HEK293 (cell line): ENCODE data around the gene CNTNAP5.

Source experiments
- CTCF ChIA-PET: fragments of 350-600 bp; formaldehyde crosslinking; extraction: SDS; loops from one replicate; lab custom pipeline; 2021; ENCODE audit warnings: antibody characterized with exemption; lab: Yijun Ruan, JAX
- POLR2A ChIA-PET: fragments of 300-600 bp; formaldehyde crosslinking; extraction: SDS; loops from one replicate; lab custom pipeline; 2020; ENCODE audit warnings: antibody characterized with exemption, inconsistent platforms; lab: Yijun Ruan, JAX
- H3K27ac ChIP-seq: fragments of 200-500 bp; sonication (Bioruptor generic); 2 replicates; pipeline ENCODE4 v1.5.1; 2014; ENCODE audit warnings: low read depth, low read length, control low read depth, inconsistent platforms; ENCODE audit errors: extremely low read depth
- H3K36me3 ChIP-seq, 2 experiments: fragments of 200-500 bp in 1 of 2; sonication (Bioruptor generic) in 1 of 2; 1 replicate in 1 of 2; 2 replicates in 1 of 2; pipeline ENCODE4 v1.5.1; 2014 to 2017; ENCODE audit warnings: inconsistent platforms in 2 of 2, low read length in 2 of 2; ENCODE audit not compliant: control insufficient read depth in 2 of 2, insufficient read depth in 1 of 2
- H3K4me1 ChIP-seq: fragments of 200-500 bp; sonication (Bioruptor generic); 2 replicates; pipeline ENCODE4 v1.5.1; 2014; ENCODE audit warnings: mild to moderate bottlenecking, low read length, inconsistent platforms; ENCODE audit not compliant: control insufficient read depth, insufficient read depth
- H3K4me3 ChIP-seq: 2 replicates; pipeline ENCODE4 v1.5.1; 2011; ENCODE audit warnings: low read depth, mild to moderate bottlenecking, control low read depth, low read length, moderate library complexity
- H3K9me3 ChIP-seq: fragments of 200-500 bp; sonication (Bioruptor generic); 2 replicates; pipeline ENCODE4 v1.5.1; 2014; ENCODE audit warnings: low read depth, low read length, inconsistent platforms; ENCODE audit not compliant: control insufficient read depth, insufficient read depth
- CTCF ChIP-seq: fragments of 450-650 bp; formaldehyde crosslinking; IDR thresholded peaks from 2 replicates; pipeline ENCODE4 v1.5.1; 2016; ENCODE audit warnings: missing biosample characterization, missing genetic modification characterization
- GFI1B ChIP-seq: fragments of 450-650 bp; formaldehyde crosslinking; IDR thresholded peaks from 2 replicates; pipeline ENCODE4 v1.5.1; 2016; ENCODE audit warnings: missing biosample characterization, missing genetic modification characterization
- GLI4 ChIP-seq: fragments of 450-650 bp; formaldehyde crosslinking; IDR thresholded peaks from 2 replicates; pipeline ENCODE4 v1.5.1; 2016; ENCODE audit warnings: missing biosample characterization, missing genetic modification characterization
- HOXD13 ChIP-seq: sonication (generic); formaldehyde crosslinking; IDR thresholded peaks from 2 replicates; pipeline ENCODE4 v1.8.0; 2022; ENCODE audit warnings: missing genetic modification reagents, borderline replicate concordance
- KLF7 ChIP-seq: fragments of 450-650 bp; formaldehyde crosslinking; IDR thresholded peaks from 2 replicates; pipeline ENCODE4 v1.5.1; 2016; ENCODE audit warnings: missing biosample characterization, missing genetic modification characterization, borderline replicate concordance
- OVOL3 ChIP-seq: fragments of 450-650 bp; formaldehyde crosslinking; IDR thresholded peaks from 2 replicates; pipeline ENCODE4 v1.5.1; 2016; ENCODE audit warnings: missing biosample characterization, missing genetic modification characterization
- ZNF138 ChIP-seq: fragments of 450-650 bp; formaldehyde crosslinking; IDR thresholded peaks from 2 replicates; pipeline ENCODE4 v1.5.1; 2016; ENCODE audit warnings: missing biosample characterization, missing genetic modification characterization, borderline replicate concordance
- ZNF214 ChIP-seq: fragments of 450-650 bp; formaldehyde crosslinking; IDR thresholded peaks from 2 replicates; pipeline ENCODE4 v1.5.1; 2017; ENCODE audit warnings: missing biosample characterization, mild to moderate bottlenecking, missing genetic modification characterization, borderline replicate concordance
- ZNF248 ChIP-seq: fragments of 450-650 bp; formaldehyde crosslinking; IDR thresholded peaks from 2 replicates; pipeline ENCODE4 v1.5.1; 2017; ENCODE audit warnings: missing biosample characterization, missing genetic modification characterization
- ZNF311 ChIP-seq: fragments of 450-650 bp; formaldehyde crosslinking; IDR thresholded peaks from 2 replicates; pipeline ENCODE4 v1.5.1; 2017; ENCODE audit warnings: missing biosample characterization, missing genetic modification characterization, borderline replicate concordance
- ZNF324 ChIP-seq: fragments of 450-650 bp; formaldehyde crosslinking; IDR thresholded peaks from 2 replicates; pipeline ENCODE4 v1.5.1; 2016; ENCODE audit warnings: missing biosample characterization, missing genetic modification characterization
- ZNF394 ChIP-seq: fragments of 450-650 bp; formaldehyde crosslinking; IDR thresholded peaks from 2 replicates; pipeline ENCODE4 v1.5.1; 2016; ENCODE audit warnings: missing biosample characterization, missing genetic modification characterization, mild to moderate bottlenecking, moderate library complexity, borderline replicate concordance
- ZNF639 ChIP-seq: fragments of 450-650 bp; formaldehyde crosslinking; IDR thresholded peaks from 2 replicates; pipeline ENCODE4 v1.5.1; 2016; ENCODE audit warnings: missing biosample characterization, missing genetic modification characterization
- ZNF654 ChIP-seq: fragments of 450-650 bp; formaldehyde crosslinking; IDR thresholded peaks from 2 replicates; pipeline ENCODE4 v1.5.1; 2016; ENCODE audit warnings: low read depth, missing biosample characterization, missing genetic modification characterization
- ZNF658 ChIP-seq: fragments of 450-650 bp; formaldehyde crosslinking; IDR thresholded peaks from 2 replicates; pipeline ENCODE4; 2016; ENCODE audit warnings: missing biosample characterization, missing genetic modification characterization
- ZSCAN16 ChIP-seq: fragments of 450-650 bp; formaldehyde crosslinking; IDR thresholded peaks from 2 replicates; pipeline ENCODE4 v1.5.1; 2016; ENCODE audit warnings: missing biosample characterization, missing genetic modification characterization
- TF ChIP-seq, protein P1 (sequence below): fragments of 450-650 bp; formaldehyde crosslinking; IDR thresholded peaks from 2 replicates; pipeline ENCODE4 v1.5.1; 2016; ENCODE audit warnings: missing biosample characterization, missing genetic modification characterization

Gene CNTNAP5

DNA sequence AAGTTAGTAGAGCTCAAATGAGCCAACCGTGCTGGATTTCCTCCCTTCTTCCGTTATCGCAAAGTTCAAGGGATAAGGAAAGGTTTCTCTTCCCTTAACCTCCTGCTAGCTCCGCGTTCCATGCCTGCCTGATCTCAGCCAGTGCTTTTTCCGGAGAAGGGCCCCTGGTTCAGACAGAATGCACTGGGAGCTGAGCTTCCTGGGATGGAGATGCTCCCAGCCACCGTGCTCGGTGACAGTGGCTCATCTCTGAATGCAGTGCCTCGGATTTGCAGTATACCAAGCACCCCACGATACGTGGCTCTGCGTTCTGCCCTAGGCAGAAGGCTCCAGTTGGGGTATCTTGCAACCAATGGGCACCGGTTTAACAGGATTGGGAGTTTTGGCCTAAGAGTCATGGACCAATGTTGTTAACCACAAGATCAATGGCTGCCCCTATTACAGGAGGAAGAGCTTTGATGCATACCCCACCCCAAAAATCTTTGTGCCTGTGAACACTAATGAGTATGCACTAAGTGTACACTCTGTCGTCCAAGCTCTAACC is 876 bp downstream of the CNTNAP5 start:
- POLR2A ChIA-PET, result no interaction called here
- CTCF ChIA-PET, result interaction anchor here (0.6 to 1.4 kb wide), 2 partner anchors 474 to 1491 kb away, joined by 4 to 5 read pairs; no protein-coding TSS in a partner anchor

GRCh38 chr2:124026503-124026902 is 1.4 kb downstream of the CNTNAP5 start:
- CTCF ChIA-PET, result interaction anchor here (0.5 to 1.4 kb wide), 3 partner anchors 474 to 1793 kb away, joined by 3 to 5 read pairs (median 4); no protein-coding TSS in a partner anchor
- TF ChIP-seq ZNF214 (tag by site-specific recombination) (no peak), GLI4 (tag by site-specific recombination) (no peak), OVOL3 (tag by site-specific recombination) (no peak), ZNF324 (no peak), ZNF248 (tag by site-specific recombination) (no peak), GFI1B (no peak)
- POLR2A ChIA-PET, result no interaction called here

More for the DNA sequence above, 876 bp downstream of the CNTNAP5 start:
- TF ChIP-seq ZSCAN16 (tag by site-specific recombination) (no peak), KLF7 (tag by site-specific recombination) (no peak), ZNF138 (tag by site-specific recombination) (no peak), ZNF394 (tag by site-specific recombination) (no peak), ZNF639 (tag by site-specific recombination) (no peak), ZNF248 (tag by site-specific recombination) (no peak), ZNF311 (tag by site-specific recombination) (no peak), HOXD13 (CRISPR knock-in tag) (no peak)
- TF ChIP-seq, protein P1, sequence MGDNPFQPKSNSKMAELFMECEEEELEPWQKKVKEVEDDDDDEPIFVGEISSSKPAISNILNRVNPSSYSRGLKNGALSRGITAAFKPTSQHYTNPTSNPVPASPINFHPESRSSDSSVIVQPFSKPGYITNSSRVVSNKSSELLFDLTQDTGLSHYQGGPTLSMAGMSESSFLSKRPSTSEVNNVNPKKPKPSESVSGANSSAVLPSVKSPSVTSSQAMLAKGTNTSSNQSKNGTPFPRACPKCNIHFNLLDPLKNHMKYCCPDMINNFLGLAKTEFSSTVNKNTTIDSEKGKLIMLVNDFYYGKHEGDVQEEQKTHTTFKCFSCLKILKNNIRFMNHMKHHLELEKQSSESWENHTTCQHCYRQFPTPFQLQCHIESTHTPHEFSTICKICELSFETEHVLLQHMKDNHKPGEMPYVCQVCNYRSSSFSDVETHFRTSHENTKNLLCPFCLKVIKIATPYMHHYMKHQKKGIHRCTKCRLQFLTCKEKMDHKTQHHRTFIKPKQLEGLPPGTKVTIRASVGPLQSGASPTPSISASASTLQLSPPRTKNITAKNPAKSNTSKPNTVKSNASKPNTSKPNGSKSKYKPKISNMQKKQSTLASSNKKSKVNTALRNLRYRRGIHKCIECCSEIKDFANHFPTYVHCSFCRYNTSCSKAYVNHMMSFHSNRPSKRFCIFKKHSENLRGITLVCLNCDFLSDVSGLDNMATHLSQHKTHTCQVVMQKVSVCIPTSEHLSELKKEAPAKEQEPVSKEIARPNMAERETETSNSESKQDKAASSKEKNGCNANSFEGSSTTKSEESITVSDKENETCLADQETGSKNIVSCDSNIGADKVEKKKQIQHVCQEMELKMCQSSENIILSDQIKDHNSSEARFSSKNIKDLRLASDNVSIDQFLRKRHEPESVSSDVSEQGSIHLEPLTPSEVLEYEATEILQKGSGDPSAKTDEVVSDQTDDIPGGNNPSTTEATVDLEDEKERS, result no peak
- TF ChIP-seq, all 188 proteins: peak for 0
- Histone ChIP-seq H3K4me3 (no peak overlapping the region), H3K27ac (no peak overlapping the region), H3K9me3 (no peaks in the 10 kb centered on the region), H3K4me1 (no peaks in the 10 kb centered on the region), H3K36me3 (no peaks in the 10 kb centered on the region)

GRCh38 chr2:124027182-124027581 is 2.1 kb downstream of the CNTNAP5 start:
- Histone ChIP-seq H3K27ac (no peak overlapping the region), H3K4me3 (no peak overlapping the region), H3K4me1 (no peaks in the 10 kb centered on the region), H3K9me3 (no peaks in the 10 kb centered on the region), H3K36me3 (no peaks in the 10 kb centered on the region)
- ChIA-PET POLR2A (no interaction called here), CTCF (interaction anchor here (0.5 to 1.4 kb wide), 3 partner anchors 582 to 1792 kb away, joined by 3 to 5 read pairs (median 3); no protein-coding TSS in a partner anchor)
- no peak for TF ChIP-seq ZNF658 (tag by site-specific recombination)
- peak; percentile 63 for TF ChIP-seq ZNF654 (tag by site-specific recombination)
- peak; percentile 37; the same call in 1 of the 2 replicates for TF ChIP-seq CTCF (tag by site-specific recombination)
- no peak for TF ChIP-seq ZNF214 (tag by site-specific recombination)

More at GRCh38 chr2:124026503-124026902, 1.4 kb downstream of the CNTNAP5 start:
- no peak overlapping the region for H3K27ac ChIP-seq
- H3K4me1 ChIP-seq, result no peaks in the 10 kb centered on the region
- no peak overlapping the region for H3K4me3 ChIP-seq
- H3K9me3 ChIP-seq, result no peaks in the 10 kb centered on the region
- no peaks in the 10 kb centered on the region for H3K36me3 ChIP-seq
